GM19043 (cell line): Measurements from ENCODE around the gene LSM12.

Experiments
- ATAC-seq: cut with Tn5 transposase; IDR thresholded peaks from one replicate; pipeline ENCODE4 v1.9.1; 2021; ENCODE audit warnings: low read depth; ENCODE audit not compliant: unreplicated experiment

Gene LSM12

DNA sequence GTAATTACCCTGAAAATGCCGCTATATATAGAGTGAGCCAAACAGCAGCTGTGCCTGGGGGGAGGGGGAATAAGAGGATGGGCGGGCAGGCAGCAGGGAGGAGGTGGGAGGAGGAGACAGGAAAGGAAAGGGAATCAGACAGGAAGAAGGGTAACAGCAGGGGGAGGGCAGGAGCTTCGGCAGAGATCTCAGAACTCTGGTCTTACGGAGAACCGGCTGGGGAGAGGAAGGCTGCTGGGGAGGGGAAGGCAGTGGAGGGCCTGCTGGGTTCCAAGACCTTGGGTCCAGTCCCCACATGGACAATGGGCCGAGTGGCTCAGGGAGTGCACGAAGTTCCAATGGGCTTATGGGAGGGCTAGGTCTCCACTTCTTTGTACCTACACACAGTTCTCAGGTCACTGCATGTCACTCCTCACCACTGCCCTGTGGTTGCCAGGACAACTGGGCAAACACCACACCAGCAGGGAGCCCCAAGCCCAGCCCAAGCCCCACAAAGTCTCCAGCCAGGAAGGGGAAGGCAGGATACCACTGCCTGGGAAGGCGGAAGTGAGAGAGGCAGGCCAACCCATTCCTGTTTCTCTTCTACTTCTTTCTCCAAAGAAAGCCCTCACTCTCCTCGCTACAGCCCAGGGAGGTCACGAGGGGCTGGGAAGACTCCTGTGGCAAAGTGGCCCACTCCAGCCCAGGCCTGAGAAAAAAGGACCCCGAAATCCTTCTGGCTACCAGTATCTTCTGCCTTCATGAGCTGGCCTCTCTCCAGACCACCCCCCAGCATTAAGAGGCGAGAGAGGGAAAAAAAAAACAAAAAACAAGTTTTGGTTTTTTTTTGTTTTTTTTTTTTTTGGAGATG, 29.4 kb upstream of the LSM12 start:
- no peak for ATAC-seq

DNA sequence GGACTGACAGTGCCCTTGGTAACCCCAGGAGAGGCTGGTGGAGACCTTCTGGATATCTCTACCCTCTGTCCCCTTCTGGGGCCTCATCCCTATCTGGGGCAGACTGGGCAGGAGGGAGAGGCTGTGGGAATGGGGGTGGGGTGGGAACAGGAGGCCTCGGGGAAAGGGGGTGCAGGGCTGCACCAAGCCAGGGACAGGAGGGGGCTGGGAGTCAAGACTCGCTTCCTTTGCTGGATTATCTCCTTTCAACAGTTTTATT, 28.8 kb upstream of the LSM12 start:
- ATAC-seq = no peak

DNA sequence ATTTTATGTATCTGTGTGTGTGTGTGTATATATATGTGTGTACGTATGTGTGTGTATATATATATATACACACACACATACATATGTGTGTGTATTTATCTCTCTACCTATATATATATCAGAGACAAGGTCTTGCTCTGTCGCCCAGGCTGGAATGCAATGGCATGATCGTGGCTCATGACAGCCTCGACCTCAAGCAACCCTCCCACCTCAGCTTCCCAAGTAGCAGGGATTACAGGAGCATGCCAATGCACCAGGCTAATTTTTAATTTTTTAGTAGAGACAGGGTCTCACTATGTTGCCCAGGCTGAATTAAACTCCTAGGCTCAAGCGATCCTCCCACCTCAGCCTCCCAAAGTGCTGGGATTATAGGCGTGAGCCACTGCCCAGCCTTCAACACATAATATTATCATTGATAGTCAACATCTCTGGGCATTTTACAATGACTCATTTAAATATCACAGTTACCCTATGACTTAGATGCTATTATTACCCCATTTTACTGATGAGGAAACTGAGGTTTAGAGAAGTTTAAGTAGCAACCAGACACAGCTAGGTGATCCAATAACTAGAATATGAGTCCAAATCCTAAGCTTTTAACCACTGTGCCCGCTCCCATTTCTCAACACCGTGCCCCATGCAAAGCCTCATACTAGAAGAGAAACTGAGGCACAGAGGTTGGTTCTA, 28.4 kb upstream of the LSM12 start:
- ATAC-seq = no peak

DNA sequence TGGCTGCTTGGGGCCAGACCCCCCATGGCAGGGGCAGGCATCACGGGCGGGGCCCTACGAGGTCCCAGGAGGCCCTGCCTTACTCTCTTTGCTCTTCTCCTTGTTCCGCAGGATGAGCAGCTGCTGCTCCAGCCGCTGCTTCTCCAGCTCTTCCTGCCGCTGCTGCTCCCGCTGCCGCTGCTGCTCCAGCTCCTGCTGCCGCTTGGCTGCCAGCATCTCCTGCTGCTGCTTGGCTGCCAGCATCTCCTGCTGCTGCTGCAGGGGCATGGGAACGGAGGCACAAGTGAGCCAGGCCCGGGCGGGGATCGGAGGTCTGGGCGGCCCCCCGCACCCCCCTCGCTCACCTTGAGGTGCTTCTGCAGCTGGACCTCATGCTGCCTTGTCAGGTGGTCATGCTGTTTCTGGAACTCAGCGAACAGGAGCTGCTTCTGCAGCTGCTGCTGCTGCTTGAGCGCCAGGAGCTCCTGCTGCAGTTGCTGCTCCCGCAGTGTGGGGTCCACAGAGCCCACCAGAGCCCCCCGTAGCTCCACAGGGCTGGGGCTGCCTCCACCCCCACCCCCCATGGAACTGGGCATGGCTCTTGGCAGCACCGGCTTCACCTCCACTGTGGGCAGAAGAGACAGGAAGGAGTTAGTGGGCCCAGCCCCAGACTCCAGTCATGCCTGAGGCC, 26.9 kb upstream of the LSM12 start:
- no peak for ATAC-seq

DNA sequence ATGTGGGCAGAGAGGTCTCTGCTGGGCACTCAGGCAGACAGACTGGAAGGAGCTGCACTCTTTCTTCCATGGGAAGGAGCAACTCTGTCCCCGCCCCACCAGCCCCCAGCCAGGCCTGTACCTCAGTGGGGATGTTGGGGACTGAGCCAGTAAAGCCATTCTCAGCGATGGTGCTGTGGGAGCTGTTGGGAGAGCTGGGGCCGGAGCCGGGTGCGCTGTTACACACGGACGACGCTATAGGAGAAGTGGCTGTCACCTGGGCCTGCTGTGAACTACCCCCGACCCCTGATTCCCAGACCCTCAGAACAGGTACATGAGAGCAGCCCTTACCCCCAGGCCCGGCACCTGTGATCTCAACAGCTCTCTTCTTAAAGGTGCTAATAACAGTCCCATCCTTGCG, 25.6 kb upstream of the LSM12 start:
- ATAC-seq = no peak

DNA sequence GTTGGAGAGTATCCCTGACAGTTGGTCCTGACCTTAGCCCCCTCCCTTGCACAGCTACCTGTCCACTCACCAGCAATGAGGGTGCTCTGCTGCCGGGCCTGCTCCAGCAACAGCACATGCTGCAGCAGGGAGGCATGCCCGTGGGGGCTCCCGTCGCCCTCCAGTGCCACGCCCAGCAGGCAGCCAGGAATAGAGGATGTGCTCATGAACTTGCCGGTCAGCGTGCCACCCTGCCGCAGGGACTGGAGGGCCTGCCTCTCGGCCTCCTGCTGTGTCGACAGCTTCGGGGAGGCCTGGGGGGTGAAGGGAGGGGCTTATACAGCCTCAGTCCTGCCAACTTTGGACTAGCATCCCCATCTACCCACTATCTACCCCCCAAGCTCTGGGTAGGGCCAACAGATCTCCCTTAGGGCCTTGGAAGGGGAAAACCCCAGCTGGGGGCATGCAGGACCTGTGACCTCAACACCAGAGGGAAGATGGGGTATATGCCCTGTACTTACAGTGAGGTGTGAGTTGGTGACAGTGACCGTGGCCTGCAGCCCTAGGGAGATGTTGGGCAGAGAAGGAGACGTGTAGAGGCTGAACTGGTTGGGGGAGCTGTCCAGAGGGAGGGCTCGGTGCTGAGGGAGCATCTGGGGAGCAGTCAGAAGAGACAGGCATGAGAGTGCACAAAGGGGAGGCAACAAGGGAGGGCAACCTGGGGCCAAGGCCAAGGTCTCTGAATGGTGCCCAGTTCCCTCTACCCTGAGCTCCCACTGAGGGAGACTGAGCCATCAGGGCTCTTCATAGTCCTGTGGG, 24.9 kb upstream of the LSM12 start:
- ATAC-seq = no peak

DNA sequence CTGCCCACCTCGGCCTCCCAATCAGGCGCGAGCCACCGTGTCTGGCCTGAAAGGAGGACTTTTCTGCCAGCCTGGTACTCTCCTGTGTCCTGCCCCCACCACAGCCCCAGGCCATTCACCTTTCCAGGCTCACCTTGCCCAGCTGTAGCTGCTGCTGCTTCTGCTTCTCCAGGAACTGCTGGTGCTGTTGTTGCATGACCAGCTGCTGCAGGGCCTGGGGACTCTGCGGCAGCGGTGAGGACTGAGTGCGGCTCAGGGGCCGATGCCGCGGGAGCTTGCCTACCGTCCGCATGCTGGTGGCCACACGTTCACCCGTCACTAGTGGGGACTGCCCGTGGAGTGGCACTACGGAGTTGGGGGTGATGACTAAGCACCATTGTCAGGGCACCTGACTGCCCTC, 21.8 kb upstream of the LSM12 start:
- ATAC-seq = no peak

DNA sequence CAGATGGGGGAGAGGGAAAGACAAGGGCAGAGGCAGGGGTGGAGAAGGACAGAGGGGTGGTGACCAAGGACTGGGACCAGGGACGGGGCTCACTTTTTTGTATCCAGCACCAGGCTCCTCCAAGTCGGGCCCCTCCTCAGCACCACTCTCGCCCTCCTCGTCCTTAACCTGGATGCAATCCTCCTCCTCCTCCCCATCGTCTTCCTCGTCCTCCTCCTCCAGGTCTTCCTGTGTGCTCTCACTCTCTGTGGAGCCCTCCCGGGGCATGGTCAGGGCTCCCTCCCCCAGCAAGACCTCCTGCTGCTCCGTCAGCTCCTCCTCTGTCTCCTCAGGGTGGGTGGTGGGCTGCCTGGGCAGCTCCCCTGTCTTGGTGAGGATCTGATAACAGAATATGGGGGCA, 20.8 kb upstream of the LSM12 start:
- ATAC-seq = no peak

DNA sequence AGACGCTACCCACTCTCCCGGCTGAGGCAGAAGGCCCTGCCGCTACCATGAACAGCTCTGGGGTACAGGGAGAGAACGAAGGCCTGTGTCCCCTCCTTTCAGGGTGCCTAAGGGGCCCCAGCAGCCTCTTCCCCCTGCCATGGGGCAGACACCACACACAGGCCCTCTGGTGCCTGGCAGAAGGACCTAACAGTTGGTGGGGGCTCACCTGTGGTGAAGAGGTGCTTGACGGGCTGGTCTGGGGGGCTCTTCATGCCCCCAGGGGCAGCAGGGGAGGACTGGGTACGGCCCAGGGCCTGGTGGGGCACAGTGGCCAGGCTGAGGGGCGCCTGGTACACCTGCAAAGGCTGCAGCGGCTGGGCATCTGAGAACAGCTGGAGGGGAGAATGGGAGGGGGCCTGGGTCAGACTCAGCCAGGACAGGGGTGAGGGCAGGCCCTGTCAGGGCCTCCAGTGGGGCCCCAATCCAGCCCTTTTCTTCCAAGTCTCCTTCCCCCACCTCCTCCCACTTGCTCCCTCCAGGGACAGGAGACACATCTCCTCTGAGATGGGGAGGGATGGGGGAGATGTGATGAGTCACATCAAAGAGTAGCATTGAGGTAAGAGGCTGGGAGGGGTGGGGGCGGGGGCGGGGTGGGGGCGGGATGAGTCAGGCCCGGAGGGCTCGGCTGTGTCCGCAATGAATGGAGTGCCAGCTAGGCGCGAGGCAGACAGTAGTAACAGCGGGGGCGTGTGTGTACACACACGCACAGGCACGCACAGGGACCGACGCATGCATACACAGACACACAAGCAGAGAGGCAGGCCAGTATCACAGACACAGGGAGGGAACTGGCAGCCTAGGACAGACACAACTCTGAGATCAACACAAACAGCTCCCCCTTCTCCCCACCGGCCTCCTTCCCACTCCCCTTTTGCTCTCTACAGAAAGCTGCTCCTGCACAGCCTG, 20.2 kb upstream of the LSM12 start:
- no peak for ATAC-seq

DNA sequence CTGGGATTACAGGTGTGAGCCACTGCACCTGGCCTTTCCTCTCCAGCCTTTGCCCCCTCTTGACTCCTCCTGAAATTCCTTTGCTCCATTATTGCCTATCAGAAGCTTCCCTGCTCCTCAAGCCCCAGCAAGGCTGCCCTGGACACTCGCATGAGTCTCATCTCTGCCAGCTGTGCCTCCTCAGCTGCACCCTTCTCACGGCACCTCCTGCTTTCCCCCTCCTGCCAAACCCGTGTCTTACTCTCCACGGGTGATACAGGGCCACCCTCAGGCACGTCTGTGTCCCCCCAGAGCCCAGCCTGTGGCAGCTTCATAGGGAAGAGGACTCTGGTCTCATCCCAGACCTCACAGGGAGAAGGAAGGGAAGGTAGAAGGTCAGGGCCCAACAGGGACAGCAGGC, 19.4 kb upstream of the LSM12 start:
- ATAC-seq = no peak

DNA sequence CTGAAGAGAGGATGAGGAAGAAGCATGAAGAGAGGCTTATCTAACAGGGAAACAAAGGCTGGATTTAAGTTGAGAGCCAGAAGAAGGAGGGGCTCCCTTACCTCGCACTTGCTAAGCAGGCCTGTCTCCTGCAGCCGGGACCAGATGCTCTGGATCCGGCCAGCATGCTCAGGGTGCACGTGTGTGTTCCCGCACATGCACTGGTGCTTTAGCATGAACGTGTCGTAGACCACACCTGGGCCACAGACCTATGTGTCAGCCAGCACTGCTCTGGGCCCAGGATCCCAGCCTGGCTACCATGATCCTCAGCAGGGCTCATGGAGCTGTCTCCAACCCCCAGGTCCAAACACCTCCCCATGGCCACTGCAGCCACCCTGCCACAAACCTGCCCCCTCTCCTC, 18.4 kb upstream of the LSM12 start:
- ATAC-seq = no peak

DNA sequence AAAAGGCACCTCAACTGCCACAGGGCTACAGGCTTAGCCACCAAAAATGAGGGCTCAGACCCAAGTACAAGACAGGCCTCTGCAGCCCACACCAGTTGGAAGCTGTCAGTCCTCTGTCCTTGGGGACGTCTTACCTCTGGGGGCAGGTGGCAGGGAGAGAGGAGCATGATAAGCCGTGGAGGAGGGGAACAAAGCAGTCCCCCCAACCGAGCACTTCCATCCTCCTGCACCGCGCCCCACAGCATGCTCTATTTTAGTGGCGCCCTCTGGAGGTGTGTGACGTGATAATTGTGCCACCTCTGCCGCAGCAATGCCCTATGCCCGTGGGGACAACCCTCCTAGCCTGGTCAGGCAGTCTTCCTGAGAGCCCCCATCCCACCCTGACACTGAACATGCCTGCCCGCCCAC, 17.7 kb upstream of the LSM12 start:
- ATAC-seq = no peak

DNA sequence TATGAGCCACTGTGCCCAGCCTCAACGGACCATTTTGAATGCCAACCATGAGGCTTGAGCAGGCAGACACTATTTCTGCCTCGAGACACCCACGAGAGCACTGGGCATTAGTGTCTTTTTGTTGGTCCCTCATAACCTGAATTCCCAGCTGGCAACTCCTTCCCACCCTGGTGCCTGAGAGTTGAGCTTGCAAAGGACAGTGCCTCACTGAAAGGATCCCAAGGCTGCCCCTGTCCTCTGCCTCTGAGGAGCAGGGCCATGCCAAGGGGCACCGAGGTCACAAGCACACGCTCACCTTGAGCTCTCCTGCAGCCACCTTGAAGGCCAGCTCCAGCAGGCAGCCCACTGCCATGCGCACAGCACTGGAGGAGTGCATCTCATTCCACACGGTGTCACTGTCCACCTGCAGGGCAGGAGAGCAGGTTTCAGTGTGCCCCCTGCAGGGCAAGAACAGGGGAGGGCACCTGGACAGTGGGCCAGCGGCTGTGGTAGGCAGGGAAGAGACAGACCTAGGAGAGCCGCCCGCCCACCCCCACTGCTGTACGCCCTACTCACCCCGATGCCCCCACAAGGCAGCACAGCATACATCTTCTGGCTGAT, 16.9 kb upstream of the LSM12 start:
- ATAC-seq = no peak

DNA sequence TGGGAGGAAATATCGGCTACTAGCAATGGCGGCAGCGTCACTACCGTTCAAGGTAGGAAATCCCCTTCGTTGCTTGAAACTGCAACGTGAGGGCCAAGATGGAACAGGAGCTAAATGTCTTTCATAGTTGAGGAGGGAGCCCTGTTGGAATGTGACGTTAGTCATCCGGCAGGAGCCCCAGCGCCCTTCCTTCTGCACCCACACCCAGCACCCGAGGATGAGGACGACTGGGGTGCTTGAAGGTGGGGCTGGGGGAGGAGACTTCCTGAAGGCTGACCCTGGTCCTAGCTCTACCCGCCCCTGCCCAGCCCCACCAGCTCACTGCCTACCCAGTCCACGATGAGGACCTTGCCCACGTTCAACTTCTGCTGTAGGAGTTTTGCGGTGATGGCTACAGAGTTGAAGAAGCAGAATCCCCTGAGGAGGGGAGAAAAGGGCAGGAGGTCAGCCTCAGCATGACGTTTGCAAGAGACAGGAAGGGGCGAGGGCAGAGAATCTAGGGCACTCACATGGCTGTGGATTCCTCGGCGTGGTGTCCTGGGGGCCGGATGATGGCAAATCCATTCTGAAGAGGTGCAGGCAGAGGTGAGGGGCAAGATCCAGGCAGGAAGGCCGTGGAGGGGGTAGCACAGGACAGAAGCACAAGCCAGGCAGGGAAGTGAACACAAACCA, 15.9 kb upstream of the LSM12 start:
- no peak for ATAC-seq

DNA sequence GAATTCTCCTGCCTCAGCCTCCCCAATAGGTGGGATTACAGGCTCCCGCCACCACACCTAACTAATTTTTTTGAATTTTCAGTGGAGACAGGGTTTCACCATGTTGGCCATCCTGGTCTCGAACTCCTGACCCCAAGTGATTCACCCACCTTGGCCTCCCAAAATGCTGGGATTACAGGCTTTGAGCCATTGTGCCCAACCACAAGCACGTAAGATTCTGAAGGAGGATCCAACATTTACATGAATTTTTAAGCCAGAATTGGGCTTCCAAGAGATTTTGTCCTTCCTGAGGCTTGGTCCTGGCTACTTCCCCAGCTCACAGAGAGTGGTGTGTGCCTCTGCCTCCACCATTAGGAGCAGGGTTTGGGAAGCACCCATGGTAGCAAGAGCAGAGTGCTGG, 15.2 kb upstream of the LSM12 start:
- no peak for ATAC-seq

DNA sequence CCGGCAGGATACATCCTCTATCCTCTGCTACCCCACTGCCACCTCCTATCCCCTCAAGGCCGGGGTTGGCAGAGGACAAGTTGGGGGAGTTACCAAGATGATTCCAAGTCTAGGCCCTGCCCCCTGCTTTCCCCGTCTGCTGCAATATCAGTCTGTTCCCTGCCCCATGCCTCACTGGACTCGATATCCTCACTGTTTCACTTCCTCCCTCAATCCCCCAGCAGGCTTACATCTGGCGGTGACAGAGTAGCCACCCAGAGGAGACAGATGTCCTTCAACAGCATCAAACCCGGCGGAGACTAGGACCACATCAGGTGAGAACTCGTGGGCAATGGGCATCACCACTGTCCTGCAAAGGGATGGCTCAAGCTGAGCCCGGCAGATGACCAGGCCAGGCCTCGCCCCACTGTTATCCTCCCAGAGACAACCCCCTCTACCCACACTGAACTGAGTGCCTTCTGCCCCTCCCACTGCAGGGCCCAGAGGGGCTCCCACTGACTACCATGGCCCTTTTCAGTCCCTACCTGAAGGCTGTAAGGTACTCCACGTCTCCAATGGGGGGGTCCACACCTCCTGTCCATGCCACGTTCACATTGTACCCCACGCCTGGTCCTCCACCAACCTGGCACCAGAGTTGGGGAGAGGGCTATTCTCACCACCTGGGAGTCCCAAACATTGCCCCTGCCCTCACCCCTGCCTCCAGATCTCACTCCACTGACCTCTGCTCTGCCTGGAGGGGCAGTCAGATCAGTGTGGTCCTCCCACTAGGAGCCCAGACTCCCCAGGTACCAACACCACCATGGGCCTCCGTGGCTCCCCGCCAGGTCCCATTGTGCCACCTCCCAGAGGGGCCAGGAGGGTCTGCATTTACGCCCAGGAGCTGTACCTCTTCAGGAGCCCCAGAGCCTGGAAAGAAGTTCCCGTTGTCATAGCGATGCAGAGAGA, 13.7 kb upstream of the LSM12 start:
- no peak for ATAC-seq

DNA sequence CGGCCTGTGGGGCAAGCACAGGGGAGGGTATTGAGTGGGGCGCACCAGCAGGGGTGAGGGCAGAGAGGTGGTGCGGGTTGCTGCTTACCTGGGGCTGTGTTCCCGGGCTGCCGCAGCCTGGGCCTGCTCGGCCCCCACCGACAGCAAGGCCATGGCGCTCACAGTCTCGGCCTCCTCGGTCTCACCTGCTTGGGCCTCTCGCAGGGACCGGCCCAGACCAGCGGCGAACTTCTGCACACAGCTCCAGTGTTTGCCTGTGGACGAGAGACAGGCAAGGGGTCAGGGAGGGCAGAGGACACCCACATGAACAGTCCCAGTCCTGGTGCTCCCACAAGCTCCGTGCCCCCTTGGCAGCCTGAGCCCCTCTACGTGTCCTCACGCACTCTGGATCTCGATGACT, 11.9 kb upstream of the LSM12 start:
- ATAC-seq = no peak

DNA sequence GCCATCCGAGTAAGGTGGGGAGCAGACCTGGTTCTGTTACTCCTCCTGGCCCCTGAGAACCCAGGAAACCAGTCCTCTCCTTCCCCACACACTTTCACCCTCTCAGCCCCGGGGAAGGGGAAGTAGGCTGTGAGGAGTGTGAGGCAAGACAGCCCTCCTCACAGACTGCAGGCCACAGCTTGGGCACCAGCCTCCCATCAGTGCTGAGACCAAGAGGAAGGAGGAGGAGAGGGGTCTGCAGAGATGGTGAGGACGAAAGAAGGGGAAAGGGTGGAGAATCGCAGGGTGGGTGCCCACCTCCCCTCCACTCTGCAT, 11.1 kb upstream of the LSM12 start:
- ATAC-seq = no peak
